ENCODE results near the gene ECI2.

The ECI2 gene, protein sequence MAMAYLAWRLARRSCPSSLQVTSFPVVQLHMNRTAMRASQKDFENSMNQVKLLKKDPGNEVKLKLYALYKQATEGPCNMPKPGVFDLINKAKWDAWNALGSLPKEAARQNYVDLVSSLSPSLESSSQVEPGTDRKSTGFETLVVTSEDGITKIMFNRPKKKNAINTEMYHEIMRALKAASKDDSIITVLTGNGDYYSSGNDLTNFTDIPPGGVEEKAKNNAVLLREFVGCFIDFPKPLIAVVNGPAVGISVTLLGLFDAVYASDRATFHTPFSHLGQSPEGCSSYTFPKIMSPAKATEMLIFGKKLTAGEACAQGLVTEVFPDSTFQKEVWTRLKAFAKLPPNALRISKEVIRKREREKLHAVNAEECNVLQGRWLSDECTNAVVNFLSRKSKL

DNA sequence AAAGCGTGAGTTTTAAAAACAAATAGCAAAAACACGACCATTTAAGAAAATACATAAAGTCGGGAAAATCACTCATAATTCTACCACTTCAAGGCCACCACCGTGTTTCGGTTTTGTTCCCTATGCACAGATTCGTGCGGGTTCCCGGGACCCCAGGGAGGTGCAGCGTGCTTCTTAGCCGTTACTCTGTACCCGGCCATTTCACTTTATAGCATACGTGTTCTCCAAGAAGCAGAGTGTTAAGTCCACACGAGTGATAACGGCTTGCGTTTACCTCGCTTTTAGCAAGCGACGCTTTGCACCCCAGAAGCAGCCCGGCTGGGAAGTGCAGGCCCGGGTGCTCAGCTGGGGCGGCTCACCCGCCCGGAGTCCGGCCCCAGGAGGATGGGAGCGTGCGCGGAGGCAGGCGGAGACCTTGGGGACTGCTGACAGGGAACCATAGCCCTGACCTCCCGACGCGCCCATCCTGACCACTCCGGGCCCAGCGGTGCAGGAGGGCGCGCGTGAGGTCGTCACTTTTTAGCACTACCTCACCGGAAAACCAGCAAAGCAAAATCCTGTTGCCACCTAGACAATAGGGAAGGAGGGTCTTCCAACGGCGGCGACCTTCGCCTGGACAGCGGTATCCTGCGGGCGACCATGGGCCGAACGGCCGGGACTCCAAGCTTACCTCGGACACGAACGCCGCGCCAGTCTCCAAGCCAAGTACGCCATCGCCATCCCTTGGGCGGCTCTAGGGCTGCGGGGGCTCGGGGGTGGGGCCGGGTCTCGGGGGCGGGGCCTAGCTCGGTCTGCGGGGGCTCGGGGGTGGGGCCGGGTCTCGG lies at the start of gene ECI2:
Gene ECI2, minus strand, starts transcription at position 735 of the 824 bp plus-strand sequence. Its CDS starts 15 bp downstream, at position 720.
- DNase-seq, result peak; percentile 61

DNA sequence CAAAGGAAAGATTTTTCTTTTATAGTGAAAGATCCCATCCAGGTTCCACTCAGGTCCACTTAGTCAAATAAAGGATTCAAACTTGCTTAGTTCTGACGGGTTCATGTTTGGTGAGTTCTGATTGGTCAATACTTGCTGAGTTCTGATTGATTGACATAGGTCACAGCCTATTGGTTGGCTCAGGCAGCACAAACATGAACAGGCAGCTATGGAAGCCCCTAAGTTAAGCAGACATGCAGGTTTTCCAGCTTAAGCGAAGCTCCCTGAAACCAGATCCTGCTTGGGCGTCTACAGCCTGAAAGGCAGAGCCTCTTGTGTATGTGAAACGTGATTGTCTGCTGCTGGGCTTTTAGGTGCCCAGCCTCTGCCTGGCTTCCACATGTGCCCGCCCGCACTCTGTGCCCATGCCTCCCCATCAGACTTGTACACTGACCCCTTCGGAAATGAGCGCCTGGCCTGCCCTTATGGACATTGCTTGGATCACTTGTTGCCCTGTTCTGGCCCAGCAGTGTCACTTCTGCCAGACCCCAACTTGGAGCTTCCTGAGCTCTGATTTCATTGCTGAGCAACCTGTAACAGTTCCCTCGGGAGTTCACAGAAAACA lies 45.4 kb upstream of the ECI2 start:
- no peak for DNase-seq

DNA sequence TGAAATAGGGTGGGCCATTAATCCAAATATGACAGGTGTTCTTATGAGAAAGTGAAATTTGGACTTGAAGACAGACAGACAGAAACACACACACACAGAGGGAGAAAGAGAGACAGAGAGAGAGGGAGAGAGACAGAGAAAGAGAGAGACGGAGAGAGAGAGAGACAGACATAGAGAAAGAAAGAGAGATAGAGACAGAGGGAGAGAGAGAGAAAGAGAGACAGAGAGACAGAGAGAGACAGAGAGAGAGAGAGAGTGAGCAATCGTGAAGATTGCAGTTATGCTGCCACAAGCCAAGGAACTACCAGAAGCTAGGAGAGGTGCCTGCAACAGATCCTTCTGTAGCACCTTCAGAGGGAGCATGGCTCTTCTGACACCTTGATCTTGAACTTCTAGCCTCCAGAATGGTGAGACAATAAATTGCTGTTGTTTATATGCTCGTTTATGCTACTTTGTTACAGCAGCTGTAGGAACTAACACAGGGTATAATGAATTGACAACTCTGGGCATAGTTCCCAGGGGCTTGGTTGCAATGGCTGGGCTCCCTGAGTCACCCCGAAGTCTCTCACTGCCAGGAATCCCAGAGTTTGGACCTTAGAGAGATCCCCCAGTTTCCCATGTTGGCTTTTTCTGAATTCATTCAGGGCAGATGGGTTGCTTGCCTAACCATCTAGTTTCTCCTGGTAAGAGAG lies 44.7 kb upstream of the ECI2 start:
- no peak for DNase-seq

DNA sequence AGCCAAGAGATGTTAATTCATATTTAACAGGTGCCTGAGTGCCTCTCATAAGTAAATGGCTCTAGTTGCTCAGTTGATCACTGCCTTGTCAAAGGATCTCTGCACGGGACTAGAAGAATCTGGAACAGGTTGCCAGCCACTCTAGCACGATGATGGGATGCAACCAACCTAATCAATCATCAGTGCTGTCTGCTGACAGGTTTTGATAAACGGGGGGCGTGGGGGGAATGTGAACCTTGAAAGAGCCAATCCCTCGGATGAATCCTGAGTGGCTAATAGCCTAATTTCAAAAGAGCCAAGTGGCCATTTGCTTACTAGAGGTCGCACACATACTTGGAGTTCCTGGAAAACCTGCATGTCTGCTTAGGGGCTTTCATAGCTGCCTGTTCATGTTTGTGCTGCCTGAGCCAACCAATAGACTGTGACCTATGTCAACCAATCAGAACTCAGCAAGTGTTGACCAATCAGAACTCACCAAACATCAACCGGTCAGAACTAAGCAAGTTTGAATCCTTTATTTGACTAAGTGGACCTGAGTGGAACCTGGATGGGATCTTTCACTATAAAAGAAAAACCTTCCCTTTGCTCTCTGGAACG lies 43.5 kb upstream of the ECI2 start:
- DNase-seq, result no peak

DNA sequence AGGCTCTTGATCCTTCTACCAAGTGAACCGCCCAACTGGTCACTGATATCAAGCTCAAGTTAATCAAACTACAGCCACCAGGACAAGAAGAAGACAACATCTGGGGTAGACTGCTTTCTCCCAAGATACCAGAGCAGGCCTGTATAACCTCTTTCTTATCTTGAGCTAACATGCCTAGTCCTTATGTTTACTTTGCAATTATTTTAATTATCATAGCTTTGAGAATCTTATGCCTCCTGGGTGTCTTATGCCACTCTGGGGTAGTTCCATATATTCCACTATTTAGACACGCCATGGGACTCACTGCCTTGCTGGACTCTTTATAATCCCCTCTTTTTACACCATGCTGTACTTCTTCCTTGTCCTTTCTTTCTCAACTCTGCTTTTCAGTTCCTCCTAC lies 41.5 kb upstream of the ECI2 start:
- no peak for DNase-seq

DNA sequence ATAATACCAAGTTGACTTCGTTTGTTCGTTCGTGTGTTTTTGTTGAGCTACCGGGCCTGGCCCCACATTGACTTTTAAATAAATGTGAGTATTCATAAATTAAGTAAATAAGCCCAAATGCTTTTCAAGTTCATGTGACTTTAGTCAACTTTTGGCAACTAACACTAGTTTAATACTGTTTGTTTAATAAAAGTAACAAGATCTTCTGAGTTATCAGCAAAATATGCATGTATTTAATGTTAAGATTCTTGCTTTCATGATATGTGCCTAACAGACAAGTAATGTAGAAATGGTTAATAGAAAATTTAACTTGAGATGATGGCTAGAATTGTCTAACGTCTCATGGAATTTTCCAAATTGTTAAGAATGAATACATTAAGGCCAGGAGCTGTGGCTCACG lies 38.7 kb upstream of the ECI2 start:
- no peak for DNase-seq

DNA sequence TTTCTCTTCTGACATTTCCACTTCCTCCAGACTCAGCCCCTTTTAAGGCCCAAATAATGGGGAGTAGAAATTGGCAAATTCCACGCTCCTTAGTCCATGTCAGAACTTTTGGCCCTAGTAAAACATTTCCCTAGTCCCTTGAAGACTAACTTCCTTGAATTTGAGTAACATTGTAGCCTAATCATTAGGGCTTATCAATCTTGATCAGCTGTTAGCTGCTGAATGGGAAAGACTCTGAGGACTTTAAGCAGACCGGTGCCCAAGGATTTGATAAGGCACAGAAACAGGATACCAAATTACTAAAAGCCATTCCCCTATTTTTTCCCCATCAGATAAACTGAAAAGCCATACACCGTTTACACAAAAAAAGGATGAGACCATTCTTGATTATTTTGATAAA lies 37.0 kb upstream of the ECI2 start:
- DNase-seq, result no peak

DNA sequence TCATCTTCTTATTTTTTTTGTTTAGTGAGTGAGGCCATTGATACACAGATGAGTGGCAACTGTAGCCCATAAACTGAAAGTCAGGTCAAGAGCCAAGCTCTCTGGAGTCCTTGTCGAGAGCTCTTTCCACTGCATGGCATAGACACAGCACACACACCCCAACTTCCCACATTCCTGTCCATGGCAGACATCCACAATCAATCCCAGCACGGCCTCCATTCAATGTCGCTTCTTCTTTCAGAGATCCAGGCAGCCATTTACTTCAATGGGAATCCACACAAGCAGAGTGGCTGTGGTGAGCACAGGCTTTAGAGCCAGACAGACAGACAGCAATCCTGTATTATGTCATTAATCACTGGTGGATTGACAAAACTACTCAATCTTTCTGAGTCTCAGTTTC lies 34.9 kb upstream of the ECI2 start:
- no peak for DNase-seq

DNA sequence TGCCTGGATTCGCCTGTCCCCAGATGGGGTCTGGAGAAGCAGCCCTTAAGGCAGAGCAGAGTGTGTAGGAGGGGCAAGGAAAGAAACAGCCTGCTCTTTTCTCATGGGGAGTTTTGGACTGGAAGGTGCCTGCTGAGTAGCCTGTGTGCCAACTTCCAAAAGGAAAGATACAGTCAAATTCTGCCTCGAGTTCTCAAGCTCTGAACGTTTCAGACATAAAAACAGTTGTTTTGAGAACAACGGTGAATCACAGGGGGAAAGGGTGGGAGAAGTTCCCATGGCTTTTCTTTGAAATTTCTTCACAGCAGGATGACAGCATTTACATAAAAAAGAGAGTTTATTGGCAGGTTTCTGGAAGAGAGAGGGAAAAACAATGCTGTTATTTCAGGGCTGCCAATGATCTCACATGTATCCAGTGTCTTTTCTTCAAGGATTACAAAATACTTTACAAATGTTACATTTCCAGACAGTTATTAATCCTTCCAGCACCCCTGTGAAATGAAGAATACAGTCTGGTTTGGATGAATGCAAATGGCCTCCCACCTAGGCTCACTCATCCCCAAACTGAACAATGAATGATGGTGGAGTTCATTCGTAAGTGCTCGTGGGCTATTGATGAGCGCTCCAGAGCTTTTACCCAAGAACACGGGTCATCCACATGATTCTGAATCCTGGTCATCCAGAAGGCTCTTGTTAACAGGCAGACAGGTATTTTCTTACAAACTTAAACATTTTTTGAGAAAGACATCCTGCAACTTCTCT lies 33.8 kb upstream of the ECI2 start:
- DNase-seq, result no peak

DNA sequence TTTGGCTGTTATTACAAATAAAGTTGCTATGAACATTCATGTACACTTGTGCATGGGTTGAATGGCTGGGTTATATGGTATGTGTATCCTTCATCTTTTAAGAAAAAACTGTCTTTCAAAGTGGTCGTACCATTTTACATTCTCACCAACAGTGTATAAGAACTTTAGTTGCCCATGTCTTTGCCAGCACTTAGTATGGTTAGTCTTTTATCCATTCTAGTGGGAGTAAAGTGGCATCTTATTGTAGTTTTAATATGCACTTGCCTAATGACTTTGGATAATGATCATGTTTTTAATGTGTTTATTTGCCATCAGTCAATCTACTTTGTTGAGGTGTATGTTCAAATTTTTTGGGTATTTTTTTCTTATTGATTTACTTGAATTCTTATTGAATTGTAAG lies 32.5 kb upstream of the ECI2 start:
- DNase-seq, result no peak

DNA sequence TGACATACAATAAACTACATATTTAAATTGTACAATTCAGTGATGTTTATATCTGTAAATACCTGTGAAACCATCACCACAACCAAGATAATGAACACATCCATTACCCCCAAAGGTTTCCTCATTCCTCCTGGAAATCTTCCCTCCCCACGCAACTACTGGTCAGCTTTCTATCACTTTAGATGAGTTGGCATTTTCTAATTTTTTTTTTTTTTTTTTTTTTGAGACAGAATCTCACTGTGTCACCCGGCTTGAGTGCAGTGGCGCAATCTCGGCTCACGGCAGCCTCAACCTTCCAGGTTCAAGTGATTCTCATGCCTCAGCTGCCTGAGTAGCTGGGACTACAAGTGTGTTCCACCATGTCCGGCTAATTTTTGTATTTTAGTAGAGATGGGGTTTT lies 31.7 kb upstream of the ECI2 start:
- DNase-seq, result no peak

DNA sequence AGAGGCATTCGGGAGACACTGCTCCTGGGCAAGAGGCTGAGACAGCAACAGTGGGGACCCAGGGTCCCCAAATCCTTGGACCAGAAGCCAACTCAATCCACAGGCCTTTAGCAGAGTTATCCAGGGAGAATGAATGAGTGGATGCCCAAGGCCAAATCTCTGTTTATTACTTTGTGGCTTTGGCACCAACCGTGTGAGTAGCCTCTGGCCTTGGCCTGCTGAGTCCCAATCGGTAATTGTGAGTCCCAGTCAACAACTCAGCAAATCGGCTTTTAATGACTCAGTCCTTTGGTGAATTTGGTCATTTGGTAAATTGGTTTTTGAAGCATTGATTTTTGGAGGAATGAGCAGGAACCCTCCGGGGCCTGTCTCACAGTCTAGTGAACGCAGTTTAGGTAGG lies 29.1 kb upstream of the ECI2 start:
- no peak for DNase-seq

DNA sequence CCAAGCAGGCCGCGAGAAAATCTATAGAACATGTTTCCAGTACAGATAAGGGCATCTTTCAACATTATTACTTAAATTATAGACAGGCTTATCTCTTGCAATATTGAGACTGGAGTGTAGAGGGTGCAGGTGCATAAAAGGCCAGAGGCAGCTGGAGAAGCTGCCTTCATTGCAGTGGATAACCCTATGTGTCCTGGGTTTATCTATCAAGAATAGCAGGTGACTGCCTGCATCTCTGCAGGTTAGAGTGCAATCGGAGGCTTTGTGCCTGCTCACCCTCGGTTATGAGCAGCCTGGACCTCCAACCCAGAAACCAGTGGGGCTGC lies 28.7 kb upstream of the ECI2 start:
- DNase-seq, result no peak

DNA sequence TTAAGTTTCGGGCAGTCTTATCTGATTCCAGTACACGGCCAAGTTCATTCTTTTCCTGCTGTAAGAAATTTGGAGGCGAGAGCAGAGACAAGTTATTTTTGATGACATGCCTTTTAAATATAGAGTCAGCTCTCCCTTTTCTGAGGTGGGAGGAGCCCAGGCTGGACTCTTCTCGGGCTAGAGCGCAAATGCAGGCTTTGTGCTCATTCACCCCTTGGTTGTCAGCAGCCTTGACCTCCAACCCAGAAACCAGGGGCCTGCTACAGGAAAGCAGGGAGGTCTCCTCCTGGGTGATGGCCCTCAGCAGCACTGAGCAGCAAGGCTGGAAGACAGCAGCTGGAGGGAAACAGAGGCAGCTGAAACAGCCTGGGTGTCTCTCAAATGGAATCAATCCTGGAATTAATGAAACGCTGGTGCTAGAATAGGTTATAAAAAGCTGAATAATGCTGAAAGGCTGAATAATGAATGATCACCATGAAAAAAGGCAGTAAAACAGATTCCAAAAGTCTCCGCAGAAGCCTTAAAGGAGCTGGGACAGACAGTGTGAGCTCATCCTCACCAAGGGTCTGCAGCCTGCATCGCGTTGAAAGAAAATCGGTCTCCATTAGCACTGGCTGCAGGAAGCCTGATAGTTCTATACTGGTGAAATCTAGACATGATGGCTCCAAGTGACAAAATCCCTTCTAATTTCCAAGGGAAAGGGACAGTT lies 28.2 kb upstream of the ECI2 start:
- DNase-seq, result no peak

DNA sequence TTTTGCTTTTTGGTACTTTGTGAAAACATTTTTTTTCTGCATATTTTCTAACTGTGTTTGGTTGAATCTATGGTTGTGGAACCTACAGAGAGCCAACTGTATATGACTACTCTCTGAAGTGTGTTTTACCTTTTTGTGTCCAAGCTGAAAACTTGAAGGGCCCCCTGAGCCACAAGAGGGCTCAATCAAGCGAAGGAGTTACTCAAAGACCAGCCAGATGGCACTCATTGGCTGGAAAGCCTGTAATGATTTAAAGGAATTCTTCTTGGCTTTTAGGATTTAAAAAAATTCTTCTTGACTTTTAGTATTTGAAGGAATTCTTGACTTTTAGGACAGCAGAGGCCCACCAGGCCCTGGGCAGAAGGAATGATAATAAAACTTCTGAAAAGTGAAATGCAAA lies 27.0 kb upstream of the ECI2 start:
- no peak for DNase-seq

DNA sequence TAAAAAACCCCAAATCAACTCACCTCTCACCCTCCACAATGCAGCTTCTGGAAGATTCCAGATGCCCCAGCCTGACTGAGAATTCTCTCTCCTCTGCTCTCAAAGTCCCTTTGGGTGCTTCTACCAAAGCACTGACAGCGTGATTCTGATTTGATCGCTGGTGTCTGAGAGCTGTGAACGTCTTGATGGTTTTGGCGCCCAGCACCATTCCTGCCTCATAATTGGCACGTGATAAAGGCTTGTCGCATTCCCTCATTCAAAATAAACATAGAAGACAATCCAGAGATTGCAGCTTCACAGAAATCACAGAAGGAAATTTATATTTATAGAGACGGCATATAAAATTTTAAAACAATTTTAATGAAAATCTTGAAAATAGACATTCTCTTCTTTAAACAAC lies 24.1 kb upstream of the ECI2 start:
- no peak for DNase-seq

DNA sequence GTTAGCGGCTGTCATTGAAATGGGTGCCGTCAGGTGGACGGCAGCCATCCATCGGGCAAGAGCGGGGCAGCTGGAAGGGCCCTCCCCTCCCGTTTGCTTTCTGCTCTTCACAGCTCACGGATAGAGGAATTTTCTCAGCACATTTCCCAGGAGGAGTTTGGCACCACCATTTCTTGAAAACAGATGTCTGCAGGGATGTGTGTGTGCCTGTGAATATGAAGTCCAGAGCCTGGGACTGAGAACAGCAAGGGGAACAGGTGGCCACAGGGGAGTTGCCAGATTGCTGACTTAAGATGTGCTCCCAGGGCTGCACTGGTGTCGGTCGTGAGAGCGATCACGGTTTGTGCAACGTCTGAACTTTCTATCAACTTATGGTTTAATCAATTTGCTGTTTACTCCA lies 22.1 kb upstream of the ECI2 start:
- DNase-seq, result no peak

DNA sequence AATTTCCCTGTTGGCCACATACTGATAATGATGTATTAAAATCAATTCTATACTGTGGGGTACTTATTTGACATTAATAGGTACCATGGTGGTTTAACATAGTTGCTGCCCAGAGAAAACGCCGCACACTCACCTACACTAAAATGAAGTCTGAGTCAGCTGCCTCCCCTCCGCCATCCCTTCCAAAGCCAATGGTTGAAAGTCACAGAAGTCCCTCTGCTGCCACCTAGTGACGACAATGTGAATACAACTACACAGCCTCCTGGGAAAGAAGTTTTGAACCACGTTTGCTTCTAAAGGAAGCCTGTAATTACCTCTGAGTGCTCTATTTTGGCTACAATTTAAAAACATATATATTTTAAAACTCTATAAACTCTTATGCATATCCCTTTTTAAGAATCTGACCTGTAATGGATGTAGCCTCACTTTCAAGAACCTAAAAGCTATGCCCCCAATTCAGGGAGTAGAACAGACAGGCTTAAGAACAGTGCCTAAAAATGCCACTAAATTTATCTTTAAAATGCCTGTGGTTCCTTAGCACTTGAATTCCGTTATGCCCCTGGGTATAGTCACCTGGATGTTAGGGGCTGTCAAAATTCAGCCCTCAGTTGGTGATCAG lies 20.6 kb upstream of the ECI2 start:
- peak; percentile 87 for DNase-seq

DNA sequence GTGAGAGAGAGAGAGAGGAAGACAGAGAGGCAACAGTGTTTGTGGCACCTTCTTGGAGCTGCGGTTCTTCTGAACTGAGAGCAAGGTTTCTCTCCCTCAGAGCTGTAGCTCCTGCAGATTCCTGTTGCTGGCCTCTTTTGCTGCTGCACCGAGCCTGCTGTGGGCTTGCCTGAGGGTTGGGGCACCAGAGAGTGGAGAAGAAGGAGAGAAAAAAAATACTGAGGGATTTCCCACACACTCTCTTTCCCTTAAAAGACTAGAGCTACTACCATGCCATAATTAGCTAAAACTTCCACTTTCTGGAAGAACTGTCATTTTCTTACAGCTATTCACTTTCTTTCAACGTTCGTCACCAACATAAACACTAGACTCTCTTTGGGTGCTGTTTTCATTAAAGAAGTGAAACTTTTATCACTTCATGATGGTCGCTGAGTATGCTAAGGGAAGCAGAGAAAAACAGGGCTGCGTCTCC lies 18.2 kb upstream of the ECI2 start:
- DNase-seq, result no peak

DNA sequence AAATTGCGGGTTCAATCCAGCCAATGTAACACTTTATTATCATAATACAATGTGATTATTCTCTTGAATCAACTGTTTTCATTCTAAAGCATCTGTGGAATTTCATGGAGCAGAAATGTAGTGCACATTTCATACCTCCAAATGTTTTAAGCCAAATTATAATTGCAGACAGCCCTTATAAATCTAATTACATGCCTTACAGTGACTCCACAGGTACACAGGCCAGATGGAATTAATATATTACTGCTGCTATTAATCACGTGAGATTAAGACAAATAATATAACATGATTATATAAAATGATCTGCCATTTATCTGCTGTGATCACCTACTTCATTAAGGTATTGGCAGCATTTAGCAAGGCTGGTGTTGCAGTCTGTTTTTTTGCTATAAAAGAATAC lies 9.7 kb upstream of the ECI2 start:
- no peak for DNase-seq

DNA sequence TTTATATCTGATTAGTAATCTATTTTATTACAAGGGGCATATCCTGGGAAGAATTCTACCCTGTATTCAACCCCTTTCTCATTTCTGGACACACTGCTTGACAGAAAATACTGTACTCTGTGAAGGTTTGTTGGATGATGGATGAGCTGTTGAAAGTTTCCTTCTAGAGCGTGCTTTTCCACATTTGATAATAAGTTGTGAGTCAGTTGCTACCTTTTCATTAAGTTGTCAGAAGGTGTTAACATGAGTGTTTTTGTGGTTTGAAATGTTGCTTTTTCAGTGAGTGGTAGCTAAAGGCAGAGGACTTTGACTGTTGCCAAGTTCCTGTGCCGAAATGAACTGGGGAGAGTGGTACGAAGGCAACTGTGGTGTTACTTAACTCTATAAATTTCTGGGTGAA lies 3.9 kb upstream of the ECI2 start:
- no peak for DNase-seq
